GM21529 (cell line): Measurements from ENCODE around the gene NSUN6.

Experiments
- ATAC-seq: cut with Tn5 transposase; IDR thresholded peaks from one replicate; pipeline ENCODE4 v1.9.1; 2021; ENCODE audit not compliant: unreplicated experiment

Gene NSUN6

GRCh38 chr10:18505456-18506118 lies 145.8 kb downstream of the NSUN6 start:
- ATAC-seq, result no peak

DNA sequence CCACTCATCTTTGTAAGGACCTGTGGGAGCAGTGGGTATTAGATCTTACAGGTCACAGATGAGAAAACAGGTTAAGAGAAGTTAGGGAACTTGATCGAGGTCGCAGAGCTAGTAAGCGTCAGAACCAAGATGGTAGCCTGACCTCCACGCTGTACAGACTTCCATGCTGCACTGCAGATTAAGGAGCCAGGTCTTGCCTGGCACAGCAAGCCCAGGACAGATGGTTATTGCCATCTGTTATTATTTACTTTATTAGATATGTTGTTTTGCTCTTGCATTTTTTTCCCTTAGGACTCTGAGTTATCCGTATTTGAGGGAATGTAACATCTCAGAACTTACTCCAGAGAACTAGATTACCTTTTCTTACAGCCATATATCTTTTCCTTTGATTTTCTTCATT lies 147.2 kb downstream of the NSUN6 start:
- ATAC-seq, result no peak

GRCh38 chr10:18501629-18502028 lies 149.8 kb downstream of the NSUN6 start:
- ATAC-seq, result no peak

- peak; percentile 90 for ATAC-seq
These were observed 150.2 kb downstream of the NSUN6 start for GRCh38 chr10:18501198-18501597.

GRCh38 chr10:18500576-18500975 lies 150.8 kb downstream of the NSUN6 start:
- ATAC-seq, result no peak

DNA sequence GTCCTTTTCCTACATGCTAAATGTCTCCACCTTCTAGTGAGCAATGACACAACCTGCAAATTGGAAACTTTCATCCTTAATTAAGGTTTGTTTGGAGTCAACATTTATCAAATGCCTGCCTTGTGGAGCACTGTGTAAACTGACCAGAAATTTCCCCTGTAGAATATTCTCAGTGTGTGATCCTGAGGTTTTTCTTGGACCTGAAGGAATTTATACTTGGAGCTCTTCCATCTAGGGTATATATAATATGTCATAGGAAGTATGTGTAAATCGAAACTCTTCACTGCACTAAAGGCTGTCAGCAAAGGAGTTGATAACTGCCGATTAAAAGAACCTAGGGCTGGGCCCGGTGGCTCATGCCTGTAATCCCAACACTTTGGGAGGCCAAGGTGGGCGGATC lies 152.4 kb downstream of the NSUN6 start:
- ATAC-seq, result no peak

DNA sequence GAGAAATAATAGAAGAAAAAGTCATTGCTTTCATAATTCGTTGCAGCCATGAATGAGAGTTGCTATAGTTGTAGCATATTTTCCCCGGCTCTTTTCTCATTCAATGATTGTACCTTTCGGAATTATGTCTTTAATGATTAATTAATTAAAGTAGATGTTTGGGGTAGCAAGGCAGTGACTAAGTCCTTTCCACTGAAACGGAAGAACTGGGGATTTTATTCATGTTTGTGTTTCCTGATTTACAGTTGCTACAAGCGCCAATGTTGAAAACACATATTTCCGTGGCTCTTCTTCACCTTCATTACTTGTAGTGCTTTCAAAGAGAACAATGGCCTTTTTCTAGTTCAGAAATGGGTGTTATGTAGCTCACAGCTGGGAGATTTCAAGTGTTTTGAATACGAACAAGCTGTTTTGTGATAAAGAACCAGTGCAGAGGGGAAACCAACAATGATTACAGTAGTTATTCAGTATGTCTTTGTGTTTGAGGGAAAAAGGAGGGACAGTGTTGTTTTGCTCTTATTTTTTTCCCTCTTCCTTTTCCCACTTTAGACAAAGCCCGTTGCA lies 153.5 kb downstream of the NSUN6 start:
- ATAC-seq, result no peak
